Limb (tissue), 2 donors: ENCODE results near the gene SLC13A2.

Experiments used
- DNase-seq, 2 donors: peaks; one replicate each; pipeline ENCODE4 v3.0.0-alpha.2; 2016; ENCODE audit errors: extremely low spot score in 2 of 2

Gene SLC13A2

GRCh38 chr17:28533091-28533807 lies 59.8 kb downstream of the SLC13A2 start:
- DNase-seq = no peak

DNA sequence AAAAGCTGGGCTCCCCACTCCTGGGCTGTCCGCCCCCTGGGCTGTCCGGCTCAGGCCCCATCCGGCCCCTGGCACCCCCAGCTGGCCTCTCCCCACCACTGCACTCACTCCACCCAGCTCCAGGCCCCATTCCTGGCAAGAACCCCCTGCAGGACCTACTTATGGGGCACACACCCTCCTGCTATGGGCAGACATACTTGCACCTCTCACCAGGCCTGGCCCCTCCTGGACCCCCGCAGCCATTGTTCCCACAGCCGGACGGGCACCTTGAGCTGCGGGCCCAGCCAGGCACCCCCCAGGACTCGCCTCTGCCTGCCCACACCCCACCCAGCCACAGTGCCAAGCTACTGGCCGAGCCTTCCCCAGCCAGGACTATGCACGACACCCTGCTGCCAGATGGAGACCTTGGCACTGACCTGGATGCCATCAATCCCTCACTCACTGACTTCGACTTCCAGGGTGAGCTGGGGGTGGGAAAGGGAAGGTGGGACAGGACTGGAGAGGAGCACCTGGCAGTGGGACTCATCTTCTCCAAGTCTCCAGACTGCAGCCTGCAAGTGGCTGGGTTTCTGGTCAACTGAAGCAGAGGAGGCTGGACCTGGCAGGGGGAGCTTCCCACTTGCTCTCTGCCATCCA lies 61.4 kb downstream of the SLC13A2 start:
- DNase-seq = no peak

DNA sequence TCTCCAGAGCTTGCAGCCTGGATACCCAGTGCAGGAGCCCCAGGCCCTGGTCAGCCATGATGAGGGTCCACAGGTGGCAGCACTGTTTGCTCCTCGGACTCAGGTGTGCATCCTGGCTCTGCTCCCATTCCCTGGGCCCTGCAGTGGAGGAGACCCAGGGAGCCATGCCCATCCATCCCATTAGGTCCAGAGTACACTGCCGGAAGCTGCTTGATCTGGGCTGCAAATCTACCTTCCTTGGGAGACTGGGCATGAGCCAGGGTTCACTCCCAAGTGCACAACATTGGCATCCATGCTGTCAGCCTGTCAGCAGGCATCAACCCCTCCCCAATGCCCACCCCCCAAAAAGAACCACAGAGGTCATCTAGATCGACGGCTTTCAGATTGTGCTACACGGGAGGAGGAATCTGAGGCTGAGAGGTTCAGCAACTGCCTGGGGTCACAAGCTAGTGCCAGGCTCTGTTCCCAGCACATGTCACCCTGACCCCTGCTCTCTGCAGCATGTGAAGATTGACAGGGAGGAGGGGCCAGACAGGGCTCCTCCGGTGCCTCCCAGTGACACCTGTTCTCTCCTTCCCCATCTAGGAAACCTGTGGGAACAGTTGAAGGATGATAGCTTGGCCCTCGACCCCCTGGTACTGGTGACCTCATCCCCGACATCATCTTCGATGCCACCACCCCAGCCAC lies 63.2 kb downstream of the SLC13A2 start:
- no peak for DNase-seq

DNA sequence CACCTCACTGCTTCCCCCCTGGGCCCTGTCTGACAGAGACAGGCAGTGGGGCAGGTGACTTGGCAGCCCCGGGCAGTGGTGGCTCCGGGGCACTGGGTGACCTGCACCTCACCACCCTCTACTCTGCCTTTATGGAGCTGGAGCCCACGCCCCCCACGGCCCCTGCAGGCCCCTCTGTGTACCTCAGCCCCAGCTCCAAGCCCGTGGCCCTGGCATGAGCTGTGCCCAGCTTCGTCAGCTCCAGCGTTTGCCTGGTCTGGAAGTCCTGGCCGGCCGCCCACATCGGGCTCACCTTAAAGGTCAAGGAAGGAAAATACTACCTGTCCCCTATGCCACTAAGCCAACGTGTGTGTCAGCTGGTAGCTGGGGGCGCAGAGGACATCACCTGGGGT lies 63.8 kb downstream of the SLC13A2 start:
- DNase-seq = no peak

DNA sequence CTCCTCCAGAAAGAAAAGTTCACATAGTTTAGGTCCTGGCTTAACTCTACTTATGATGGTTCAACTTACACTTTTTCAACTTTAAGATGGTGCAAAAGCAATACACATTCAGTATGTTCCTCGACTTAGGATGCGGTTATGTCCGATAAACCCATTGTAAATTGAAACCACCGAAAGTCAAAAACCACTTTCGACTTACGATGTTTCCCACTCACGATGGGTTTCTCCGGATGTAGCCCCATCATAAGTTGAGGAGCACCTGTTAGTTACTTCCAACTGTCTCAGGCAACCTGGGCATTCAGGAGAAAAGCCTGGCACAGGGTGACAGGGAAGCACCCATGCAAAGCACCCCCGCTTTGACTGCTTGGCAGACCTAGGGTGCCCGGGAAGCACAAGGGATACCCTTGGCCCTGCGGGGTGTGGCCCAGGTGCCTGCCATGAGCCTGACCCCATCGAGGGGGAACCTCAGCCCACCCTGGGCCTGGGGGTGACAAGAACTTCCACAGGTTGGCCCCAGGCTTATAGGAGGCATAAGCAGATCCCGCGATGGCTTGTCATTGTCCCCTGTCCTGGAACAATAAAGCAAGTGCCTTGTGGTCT lies 65.0 kb downstream of the SLC13A2 start:
- no peak for DNase-seq

- no peak for DNase-seq
Measured at GRCh38 chr17:28540231-28540630, 66.8 kb downstream of the SLC13A2 start.

DNA sequence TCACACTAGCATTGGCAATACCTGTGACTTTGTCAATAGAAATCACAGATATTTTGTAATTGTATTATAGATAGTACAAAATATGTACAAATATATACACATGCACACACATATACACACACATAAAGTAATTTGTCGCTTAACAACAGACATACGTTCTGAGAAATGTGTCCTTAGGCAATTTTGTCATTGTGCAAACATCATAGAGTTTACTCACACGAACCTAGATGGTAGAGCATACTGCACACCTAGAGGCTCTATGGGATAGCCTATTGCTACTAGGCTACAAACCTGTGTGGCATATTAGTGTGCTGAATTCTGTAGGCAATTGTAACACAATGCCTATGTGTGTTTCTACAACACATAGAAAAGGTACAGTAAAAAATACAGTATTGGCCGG lies 68.0 kb downstream of the SLC13A2 start:
- DNase-seq = no peak

DNA sequence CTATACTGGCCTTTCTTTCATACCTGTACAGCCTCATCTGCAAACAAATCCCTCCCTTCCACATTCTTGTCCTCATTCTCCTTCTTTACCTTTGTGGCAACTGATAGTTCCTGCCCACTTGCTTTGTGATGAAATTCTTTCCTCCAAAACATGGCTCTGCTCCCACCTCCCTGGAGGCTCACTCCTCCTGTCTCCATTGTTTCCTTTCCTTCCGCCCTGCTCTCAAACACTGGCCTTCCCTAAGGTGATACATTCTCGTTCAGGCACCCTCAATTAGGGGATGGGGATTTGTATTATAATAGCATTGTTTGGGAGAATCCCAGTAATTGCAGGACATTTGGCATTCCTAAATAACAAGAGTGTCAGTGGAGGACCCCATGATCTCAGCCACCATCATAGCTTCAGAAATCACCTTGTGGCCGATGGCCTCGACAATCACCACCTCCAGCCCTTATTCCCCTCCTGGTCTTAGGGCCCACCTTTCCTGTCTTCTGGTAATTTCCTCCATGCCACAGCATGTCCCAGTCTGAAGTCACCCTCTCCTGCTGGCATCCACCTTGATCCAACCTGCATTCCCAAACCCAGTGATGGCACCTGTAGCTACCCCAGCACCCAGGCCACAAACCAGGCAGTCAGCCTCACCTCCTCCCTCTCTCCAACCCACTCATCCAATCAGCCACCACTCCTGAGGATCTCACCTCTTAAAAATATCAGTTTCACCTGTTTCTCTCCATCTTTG lies 71.1 kb downstream of the SLC13A2 start:
- DNase-seq = no peak

GRCh38 chr17:28545141-28545503 lies 71.7 kb downstream of the SLC13A2 start:
- DNase-seq = no peak

DNA sequence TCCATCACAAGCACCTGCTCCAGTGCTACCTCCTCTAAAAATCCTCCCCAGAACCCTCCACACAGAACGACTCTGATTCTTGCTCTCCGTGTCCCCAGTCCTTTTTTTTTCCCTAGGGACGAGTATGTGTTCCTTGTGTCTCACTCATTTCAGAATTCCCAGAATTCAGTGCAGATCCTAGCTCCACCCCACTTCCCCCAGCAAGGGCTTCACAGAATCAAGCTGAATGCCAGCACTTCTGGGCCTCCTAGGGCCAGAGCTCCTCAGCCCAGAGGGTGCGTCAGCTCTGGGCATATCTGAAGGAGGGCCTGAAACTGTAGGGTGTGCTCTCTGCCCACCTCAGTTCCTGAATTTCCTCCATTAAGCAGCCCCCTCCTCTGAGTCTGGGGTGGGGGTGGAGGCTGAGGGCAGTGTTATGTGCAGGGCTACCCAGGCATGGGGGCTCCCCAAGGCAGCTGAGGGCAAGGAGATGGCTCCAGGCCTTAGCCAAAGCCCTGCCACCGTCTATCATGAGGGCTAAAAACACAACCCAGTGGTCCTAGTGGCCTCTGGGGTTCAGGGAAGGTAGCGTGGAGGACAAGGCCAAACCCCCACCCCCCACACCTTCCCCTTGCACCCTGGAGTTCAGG lies 72.5 kb downstream of the SLC13A2 start:
- no peak for DNase-seq

DNA sequence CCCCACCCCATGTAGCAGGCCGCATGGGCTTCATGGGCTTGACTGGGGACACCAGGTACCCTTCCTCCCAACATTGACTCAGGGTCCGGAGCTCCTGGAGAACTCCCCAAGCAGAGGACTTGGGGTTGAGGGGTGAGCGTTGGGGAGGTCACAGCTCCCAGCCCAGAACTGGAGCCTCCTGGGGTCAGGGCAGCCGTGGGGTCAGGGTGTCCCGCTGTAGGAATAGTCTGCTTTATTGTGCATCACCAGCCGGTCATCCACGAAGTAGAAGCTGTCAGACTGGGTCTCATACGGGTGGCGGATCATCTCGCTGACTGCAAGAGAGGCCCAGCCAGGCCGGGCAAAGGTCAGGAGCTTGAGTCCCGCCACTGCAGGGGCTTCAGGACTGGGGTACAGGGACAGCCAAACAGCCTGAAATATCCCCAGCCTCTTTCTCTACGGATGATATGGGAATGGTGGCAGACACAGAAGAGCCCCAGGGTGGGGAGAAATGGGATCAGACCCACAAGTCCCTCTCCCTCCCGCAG lies 73.7 kb downstream of the SLC13A2 start:
- no peak for DNase-seq
